ENCODE measurements around the gene CC2D2A.

The CC2D2A gene

DNA sequence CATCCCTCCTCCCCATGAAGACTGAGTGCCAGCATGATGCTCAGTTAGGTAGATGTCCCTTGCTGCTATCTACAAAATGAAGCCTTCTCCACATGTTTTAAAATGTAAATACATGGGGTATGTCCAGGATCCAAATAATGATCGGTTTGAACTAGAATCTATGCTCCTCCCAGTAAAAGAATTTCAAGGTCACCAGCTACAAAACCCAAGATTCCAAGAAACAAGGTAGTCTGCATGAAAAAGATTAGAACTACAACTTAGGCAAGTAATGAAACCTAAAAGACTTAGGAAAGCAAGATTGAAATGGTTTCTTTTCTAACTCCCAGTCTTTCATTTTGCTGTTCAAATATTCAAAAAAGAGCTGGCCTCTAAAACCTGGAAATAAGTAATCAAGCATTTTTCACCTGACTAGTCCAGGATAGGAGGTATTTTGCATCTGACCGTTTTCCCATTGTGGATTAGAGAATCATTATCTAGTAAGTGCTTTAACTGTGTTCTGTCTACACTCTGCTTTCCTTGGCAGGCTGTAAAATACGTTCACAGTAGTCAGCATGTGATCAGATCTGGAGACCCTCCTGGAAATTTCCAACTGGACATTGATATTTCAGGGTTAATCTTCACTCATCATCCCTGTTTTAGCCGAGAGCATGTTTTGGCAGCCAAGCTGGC is 57.4 kb downstream of the CC2D2A start:
- Histone ChIP-seq H3K4me3 (ENCODE audit: low read depth, low read length) (no peak overlapping the region), H3K4me1 (no peaks in the 10 kb centered on the region), H3K36me3 (no peaks in the 10 kb centered on the region; the same call in 1 of the 2 replicates), H3K9me3 (no peaks in the 10 kb centered on the region), H3K27me3 (no peaks in the 10 kb centered on the region)
- no peak for DNase-seq
- TF ChIP-seq, protein P1, sequence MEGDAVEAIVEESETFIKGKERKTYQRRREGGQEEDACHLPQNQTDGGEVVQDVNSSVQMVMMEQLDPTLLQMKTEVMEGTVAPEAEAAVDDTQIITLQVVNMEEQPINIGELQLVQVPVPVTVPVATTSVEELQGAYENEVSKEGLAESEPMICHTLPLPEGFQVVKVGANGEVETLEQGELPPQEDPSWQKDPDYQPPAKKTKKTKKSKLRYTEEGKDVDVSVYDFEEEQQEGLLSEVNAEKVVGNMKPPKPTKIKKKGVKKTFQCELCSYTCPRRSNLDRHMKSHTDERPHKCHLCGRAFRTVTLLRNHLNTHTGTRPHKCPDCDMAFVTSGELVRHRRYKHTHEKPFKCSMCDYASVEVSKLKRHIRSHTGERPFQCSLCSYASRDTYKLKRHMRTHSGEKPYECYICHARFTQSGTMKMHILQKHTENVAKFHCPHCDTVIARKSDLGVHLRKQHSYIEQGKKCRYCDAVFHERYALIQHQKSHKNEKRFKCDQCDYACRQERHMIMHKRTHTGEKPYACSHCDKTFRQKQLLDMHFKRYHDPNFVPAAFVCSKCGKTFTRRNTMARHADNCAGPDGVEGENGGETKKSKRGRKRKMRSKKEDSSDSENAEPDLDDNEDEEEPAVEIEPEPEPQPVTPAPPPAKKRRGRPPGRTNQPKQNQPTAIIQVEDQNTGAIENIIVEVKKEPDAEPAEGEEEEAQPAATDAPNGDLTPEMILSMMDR (IDR thresholded peaks at IDR 0.05; ENCODE audit: low read depth, low read length): no peak

DNA sequence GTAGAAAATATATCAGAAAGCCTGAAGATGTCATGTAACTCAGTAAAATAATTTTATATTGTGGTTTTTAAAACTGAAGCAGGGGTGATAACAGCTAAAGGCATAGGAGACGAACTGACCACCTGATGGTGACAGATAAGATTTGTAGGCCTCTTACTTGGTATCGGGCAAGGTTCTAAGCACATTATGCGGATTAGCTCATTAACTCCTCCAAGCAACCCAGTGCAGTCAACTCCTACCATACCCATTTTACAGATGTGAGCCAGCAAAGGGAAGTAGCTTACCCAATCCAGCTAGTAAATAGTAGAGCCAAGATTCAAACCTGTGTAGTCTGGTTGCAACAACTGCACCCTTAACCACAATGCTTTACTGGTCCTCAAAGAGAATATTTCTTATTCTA is 62.1 kb downstream of the CC2D2A start:
- no peaks in the 10 kb centered on the region for H3K9me3 ChIP-seq
- TF ChIP-seq, protein P1 (IDR thresholded peaks at IDR 0.05; ENCODE audit: low read depth, low read length): no peak
- no peaks in the 10 kb centered on the region for H3K4me1 ChIP-seq
- H3K27me3 ChIP-seq: no peaks in the 10 kb centered on the region
- H3K36me3 ChIP-seq: no peaks in the 10 kb centered on the region; the same call in 1 of the 2 replicates
- no peak for DNase-seq
- no peak overlapping the region for H3K4me3 ChIP-seq (ENCODE audit: low read depth, low read length)

DNA sequence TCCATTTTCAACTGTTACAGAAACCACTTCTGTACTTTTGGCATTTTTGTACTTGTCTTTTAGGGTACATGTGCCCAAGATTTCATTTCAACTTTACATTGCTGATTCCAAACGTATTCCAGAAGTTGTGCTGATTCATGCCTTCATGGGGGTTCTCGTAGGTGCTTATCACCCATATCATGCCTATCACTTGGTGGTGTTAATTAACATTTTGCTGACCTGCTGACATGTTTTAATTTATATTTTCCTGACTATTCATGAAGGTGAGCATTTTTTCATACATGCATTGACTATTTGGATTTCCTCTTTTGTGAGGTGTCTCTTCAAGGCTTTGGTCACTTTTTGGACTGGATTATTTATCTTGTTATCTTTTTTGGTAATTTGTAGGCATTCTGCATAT is 64.1 kb downstream of the CC2D2A start:
- Histone ChIP-seq H3K36me3 (peaks cover 10% of the 10 kb centered on the region), H3K27me3 (no peaks in the 10 kb centered on the region), H3K4me3 (ENCODE audit: low read depth, low read length) (no peak overlapping the region), H3K9me3 (no peaks in the 10 kb centered on the region), H3K4me1 (no peaks in the 10 kb centered on the region)
- TF ChIP-seq, protein P1 (IDR thresholded peaks at IDR 0.05; ENCODE audit: low read depth, low read length): no peak
- no peak for DNase-seq

DNA sequence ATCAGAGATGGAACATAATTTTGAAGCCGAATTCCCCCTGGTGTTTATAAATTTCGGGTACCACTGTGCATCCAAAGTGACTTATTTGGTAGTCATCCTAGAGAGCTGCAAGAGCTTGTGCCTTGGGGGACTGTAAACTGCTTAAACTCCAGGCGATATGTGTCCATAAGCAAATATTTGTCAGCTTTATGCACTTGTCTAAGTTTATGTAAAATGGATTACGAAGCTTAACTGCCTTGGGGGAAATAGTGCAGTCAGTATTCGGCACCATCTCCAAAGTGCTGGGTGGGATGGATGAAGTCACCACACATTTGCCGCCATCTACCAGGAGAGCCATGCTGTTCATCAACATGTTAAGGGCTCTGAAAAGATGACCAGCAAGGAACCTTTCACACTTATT is 65.9 kb downstream of the CC2D2A start:
- TF ChIP-seq, protein P1 (IDR thresholded peaks at IDR 0.05; ENCODE audit: low read depth, low read length): no peak
- no peak for DNase-seq
- H3K36me3 ChIP-seq: peaks cover 10% of the 10 kb centered on the region
- no peak overlapping the region for H3K4me3 ChIP-seq (ENCODE audit: low read depth, low read length)
- no peaks in the 10 kb centered on the region for H3K9me3 ChIP-seq
- no peaks in the 10 kb centered on the region for H3K4me1 ChIP-seq
- no peaks in the 10 kb centered on the region for H3K27me3 ChIP-seq

DNA sequence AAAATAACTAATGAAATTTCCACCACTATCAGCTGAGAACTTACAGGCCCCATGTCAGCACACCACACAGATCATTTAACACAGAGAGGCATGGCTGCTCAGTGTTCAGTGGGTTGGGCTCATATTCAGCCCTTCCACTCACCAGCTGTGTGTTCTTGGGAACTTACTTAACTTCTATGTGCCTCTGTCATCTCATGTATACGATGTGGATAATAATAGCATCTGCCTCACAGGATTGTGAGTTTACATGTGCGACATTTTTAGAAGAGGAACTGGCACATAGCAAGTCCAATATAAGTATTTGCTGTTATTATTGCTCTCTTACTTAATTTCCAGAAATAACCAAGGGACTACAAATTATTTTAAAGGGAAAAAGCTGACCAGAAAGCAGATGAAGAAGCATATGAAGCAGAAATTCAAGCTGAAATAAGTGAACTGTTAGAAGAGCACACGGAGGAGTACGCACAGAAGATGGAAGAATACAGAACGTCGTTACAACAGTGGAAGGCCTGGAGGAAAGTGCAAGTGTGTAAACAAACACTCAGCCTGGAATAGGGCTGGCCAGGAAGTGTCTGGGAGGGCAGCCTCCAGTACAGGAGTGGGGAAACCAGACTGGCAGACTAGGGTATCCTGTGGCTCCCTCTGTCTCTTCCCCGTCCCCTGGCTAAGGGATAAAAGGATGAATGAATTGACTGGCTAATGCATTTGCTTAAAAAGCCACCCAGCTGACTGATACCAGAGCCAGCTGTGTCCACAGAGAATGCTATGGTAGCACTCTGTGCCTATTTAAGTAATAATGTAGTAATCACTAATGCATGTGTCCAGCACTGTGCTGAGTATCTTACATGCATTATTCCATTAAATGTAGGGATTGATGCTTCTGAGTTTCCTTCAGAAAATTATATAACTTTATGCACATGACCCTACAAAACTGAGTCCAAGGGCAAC is 67.1 kb downstream of the CC2D2A start:
- TF ChIP-seq, protein P1 (IDR thresholded peaks at IDR 0.05; ENCODE audit: low read depth, low read length): no peak
- no peak for DNase-seq
- Histone ChIP-seq H3K4me1 (no peaks in the 10 kb centered on the region), H3K27me3 (no peaks in the 10 kb centered on the region), H3K36me3 (peaks cover 13% of the 10 kb centered on the region), H3K4me3 (ENCODE audit: low read depth, low read length) (no peak overlapping the region), H3K9me3 (no peaks in the 10 kb centered on the region)

DNA sequence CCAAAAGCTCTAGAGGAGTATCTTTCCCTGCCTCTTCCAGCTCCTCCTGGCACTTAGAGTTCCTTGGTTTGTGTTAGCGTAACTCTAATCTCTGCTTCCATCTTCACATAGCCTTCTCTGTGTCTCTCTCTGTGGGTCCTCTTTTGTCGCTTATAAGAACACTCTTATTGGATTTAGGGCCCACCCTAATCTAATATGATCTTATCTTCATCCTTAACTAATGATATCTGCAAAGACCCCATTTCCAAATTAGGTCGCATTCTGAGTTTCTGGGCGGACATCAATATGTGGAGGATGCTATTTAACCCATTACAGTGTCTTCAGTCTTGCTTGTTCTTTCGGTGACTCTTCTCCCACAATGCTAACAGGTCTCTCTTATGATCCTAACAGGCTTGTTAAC is 72.3 kb downstream of the CC2D2A start:
- no peak for DNase-seq
- Histone ChIP-seq H3K4me1 (no peaks in the 10 kb centered on the region), H3K27me3 (no peaks in the 10 kb centered on the region)

More for the DNA sequence above, 72.3 kb downstream of the CC2D2A start:
- no peak overlapping the region for H3K4me3 ChIP-seq (ENCODE audit: low read depth, low read length)
- no peaks in the 10 kb centered on the region for H3K9me3 ChIP-seq
- H3K36me3 ChIP-seq: peaks cover 13% of the 10 kb centered on the region
- TF ChIP-seq, protein P1 (IDR thresholded peaks at IDR 0.05; ENCODE audit: low read depth, low read length): no peak

All from BE2C (cell line).